RWPE1 (cell line): ENCODE measurements around the gene HPX.

Source experiments
- CTCF ChIA-PET: fragments of 350-600 bp; sonication (Branson Sonifier 250); formaldehyde crosslinking; extraction: SDS; loops from one replicate; lab custom pipeline; 2021; lab: Yijun Ruan, JAX
- POLR2A ChIA-PET: fragments of 400-600 bp; formaldehyde crosslinking; extraction: SDS; loops from one replicate; lab custom pipeline; 2020; ENCODE audit warnings: antibody characterized with exemption; ENCODE audit not compliant: low non-redundant PET; lab: Yijun Ruan, JAX
- DNase-seq: peaks from one replicate; pipeline ENCODE4 v3.0.0; 2012; ENCODE audit warnings: low spot score
- H3K27ac ChIP-seq: fragments of 450-650 bp; 2 replicates; pipeline ENCODE4 v1.5.1; 2017
- CTCF ChIP-seq: fragments of 450-650 bp; conservative IDR thresholded peaks from 2 replicates; pipeline ENCODE4 v1.5.1; 2017; ENCODE audit warnings: low read depth, mild to moderate bottlenecking

HPX gene

GRCh38 chr11:6440906-6441358 is at the start of gene HPX:
Gene HPX (minus strand): TSS chr11:6440987. CDS start chr11:6440963, 24 bp downstream.
- no peak within 1 kb of the TSS for H3K27ac ChIP-seq
- DNase-seq: no peak
- TF ChIP-seq CTCF: no peak
- ChIA-PET POLR2A (no interaction called here), CTCF (interaction anchor here (0.8 kb wide), 1 partner anchor 10 kb away, joined by 3 read pairs; no protein-coding TSS in a partner anchor)

- ChIA-PET CTCF (no interaction called here), POLR2A (no interaction called here)
- H3K27ac ChIP-seq: no peak overlapping the region
- no peak for TF ChIP-seq CTCF
- no peak for DNase-seq
These were observed 48.5 kb upstream of the HPX start for GRCh38 chr11:6489306-6489705.

GRCh38 chr11:6488821-6489220 is 48.0 kb upstream of the HPX start:
- CTCF ChIA-PET: no interaction called here
- no peak overlapping the region for H3K27ac ChIP-seq
- POLR2A ChIA-PET: no interaction called here
- no peak for DNase-seq
- TF ChIP-seq CTCF: no peak

- TF ChIP-seq CTCF: no peak
- POLR2A ChIA-PET: no interaction called here
- no peak for DNase-seq
- CTCF ChIA-PET: no interaction called here
- H3K27ac ChIP-seq: no peak overlapping the region
These were observed 47.6 kb upstream of the HPX start for GRCh38 chr11:6488342-6488741.

GRCh38 chr11:6486938-6487337 is 46.2 kb upstream of the HPX start:
- CTCF ChIA-PET: interaction anchor here (0.6 kb wide), 1 partner anchor 196 kb away, joined by 3 read pairs; the partner anchor contains the start of gene MRPL17
- POLR2A ChIA-PET: no interaction called here
- TF ChIP-seq CTCF: no peak

GRCh38 chr11:6486256-6486655 is 45.5 kb upstream of the HPX start:
- CTCF ChIA-PET: no interaction called here
- no peak for DNase-seq
- POLR2A ChIA-PET: no interaction called here
- TF ChIP-seq CTCF: no peak
- H3K27ac ChIP-seq: no peak overlapping the region

More at GRCh38 chr11:6486938-6487337, 46.2 kb upstream of the HPX start:
- no peak for DNase-seq
- H3K27ac ChIP-seq: no peak overlapping the region

- POLR2A ChIA-PET: no interaction called here
- DNase-seq: no peak
- CTCF ChIA-PET: interaction anchor here (0.5 kb wide), 1 partner anchor 132 kb away, joined by 3 read pairs; no protein-coding TSS in a partner anchor
- no peak for TF ChIP-seq CTCF
- no peak overlapping the region for H3K27ac ChIP-seq
These were observed 44.9 kb upstream of the HPX start for GRCh38 chr11:6485661-6486060.
